ENCODE results near the gene NOVA1. TPM values are rescaled to one million over a fixed set of nuclear protein-coding genes. Genes with fewer than 3 reads are reported as not detected.

Gene NOVA1
- total RNA-seq, 1 experiment from 2014 or later = not detected

DNA sequence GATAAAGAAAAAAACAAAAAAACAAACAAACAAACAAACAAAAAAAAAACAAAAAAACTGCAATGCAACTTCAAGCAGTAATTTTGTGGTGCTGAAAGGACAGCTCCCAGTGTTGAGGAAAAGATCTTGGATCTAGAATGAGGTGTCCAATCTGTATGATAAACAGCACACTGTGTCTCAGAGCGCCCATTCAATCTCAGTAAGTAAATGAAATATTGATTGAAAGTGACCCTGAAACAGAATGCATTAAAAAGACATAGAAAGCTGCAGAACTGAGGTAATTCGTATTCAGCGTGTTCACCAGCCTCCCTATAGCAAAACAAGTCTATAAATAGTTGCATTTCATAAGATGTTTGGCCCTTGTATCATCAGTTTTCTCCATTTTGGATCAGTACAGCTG, 153.0 kb downstream of the NOVA1 start:
- Histone ChIP-seq H3K27me3 (ENCODE audit: insufficient read depth, low read length) (no peaks in the 10 kb centered on the region), H3K4me2 (ENCODE audit: low read length) (no peak overlapping the region), H2AFZ (ENCODE audit: low read depth, low read length, poor library complexity, severe bottlenecking) (no peak overlapping the region), H3K9me3 (ENCODE audit: control insufficient read depth in 1 of 2, insufficient read depth in 1 of 2, low read depth in 1 of 2, low read length in 2 of 2) (peaks cover 7 to 24% of the 10 kb centered on the region in 2 experiments), H3K27ac (ENCODE audit: low read depth, low read length) (no peak overlapping the region), H3K4me1 (ENCODE audit: control insufficient read depth in 1 of 2, insufficient read depth in 2 of 2, low read length in 2 of 2) (no peaks in the 10 kb centered on the region), H3K4me3 (replicated peaks in 1 of 2; ENCODE audit: low read depth in 1 of 2, low read length in 2 of 2) (no peak overlapping the region), H3K9me2 (ENCODE audit: insufficient read depth) (no peaks in the 10 kb centered on the region), H3K79me2 (ENCODE audit: insufficient read depth, low read length) (no peaks in the 10 kb centered on the region), H3K36me3 (ENCODE audit: control insufficient read depth in 1 of 2, insufficient read depth in 2 of 2, low read length in 2 of 2) (no peaks in the 10 kb centered on the region), H3K9ac (ENCODE audit: low read length) (no peak overlapping the region), H4K20me1 (ENCODE audit: insufficient read depth) (no peaks in the 10 kb centered on the region)
- CTCF ChIA-PET = no interaction called here
- intact Hi-C loops (cut with micrococcal nuclease) = no loop called here
- TF ChIP-seq, protein P1, sequence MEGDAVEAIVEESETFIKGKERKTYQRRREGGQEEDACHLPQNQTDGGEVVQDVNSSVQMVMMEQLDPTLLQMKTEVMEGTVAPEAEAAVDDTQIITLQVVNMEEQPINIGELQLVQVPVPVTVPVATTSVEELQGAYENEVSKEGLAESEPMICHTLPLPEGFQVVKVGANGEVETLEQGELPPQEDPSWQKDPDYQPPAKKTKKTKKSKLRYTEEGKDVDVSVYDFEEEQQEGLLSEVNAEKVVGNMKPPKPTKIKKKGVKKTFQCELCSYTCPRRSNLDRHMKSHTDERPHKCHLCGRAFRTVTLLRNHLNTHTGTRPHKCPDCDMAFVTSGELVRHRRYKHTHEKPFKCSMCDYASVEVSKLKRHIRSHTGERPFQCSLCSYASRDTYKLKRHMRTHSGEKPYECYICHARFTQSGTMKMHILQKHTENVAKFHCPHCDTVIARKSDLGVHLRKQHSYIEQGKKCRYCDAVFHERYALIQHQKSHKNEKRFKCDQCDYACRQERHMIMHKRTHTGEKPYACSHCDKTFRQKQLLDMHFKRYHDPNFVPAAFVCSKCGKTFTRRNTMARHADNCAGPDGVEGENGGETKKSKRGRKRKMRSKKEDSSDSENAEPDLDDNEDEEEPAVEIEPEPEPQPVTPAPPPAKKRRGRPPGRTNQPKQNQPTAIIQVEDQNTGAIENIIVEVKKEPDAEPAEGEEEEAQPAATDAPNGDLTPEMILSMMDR (IDR thresholded peaks at IDR 0.05 in 2 of 3, conservative IDR thresholded peaks at IDR 0.05 in 1 of 3; ENCODE audit: borderline replicate concordance in 1 of 3, insufficient read depth in 1 of 3, low read depth in 2 of 3, low read length in 2 of 3) = no peak
- no peak for TF ChIP-seq POLR2A (IDR thresholded peaks at IDR 0.05; ENCODE audit: borderline replicate concordance, extremely low read depth, insufficient read depth, insufficient read length)
- TF ChIP-seq EZH2 (IDR thresholded peaks at IDR 0.05) = no peak
- RAD21 ChIA-PET (ENCODE audit: low non-redundant PET in 1 of 2, low total read pairs in 2 of 2, uncharacterized antibody in 2 of 2, unreplicated experiment in 2 of 2) = no interaction called here
- ATAC-seq (no peak), DNase-seq (ENCODE audit: low read depth, low spot score) (no peak)
- BruUV-seq (replicated peaks) = no TSS peak
- POLR2A ChIA-PET = no interaction called here

DNA sequence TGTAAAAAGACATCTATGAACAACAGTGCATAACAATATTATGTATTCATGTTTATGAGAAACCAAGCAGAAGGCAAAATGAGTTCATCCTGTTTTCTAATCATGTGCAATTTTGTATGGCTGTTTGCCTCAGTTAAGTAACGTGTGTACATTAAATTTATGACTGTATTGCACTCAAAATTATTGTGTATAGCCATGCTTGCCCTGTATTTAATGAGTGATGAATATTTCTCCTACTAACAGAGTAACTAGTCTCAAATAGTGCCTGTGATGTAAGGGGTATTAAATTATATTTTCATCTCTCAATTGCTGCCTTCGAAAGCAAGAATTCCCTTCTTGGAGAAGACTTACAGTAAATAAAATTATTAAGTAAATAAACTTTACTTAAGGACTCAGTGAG, 154.2 kb downstream of the NOVA1 start:
- Histone ChIP-seq H3K4me3 (replicated peaks in 1 of 2; ENCODE audit: low read depth in 1 of 2, low read length in 2 of 2) (no peak overlapping the region), H3K36me3 (ENCODE audit: control insufficient read depth in 1 of 2, insufficient read depth in 2 of 2, low read length in 2 of 2) (no peaks in the 10 kb centered on the region), H3K9me3 (ENCODE audit: control insufficient read depth in 1 of 2, insufficient read depth in 1 of 2, low read depth in 1 of 2, low read length in 2 of 2) (peaks cover 7 to 24% of the 10 kb centered on the region in 2 experiments; a peak in 3 of 4 replicates), H3K4me1 (ENCODE audit: control insufficient read depth in 1 of 2, insufficient read depth in 2 of 2, low read length in 2 of 2) (no peaks in the 10 kb centered on the region), H3K27me3 (ENCODE audit: insufficient read depth, low read length) (no peaks in the 10 kb centered on the region), H4K20me1 (ENCODE audit: insufficient read depth) (no peaks in the 10 kb centered on the region), H2AFZ (ENCODE audit: low read depth, low read length, poor library complexity, severe bottlenecking) (no peak overlapping the region), H3K27ac (ENCODE audit: low read depth, low read length) (no peak overlapping the region), H3K4me2 (ENCODE audit: low read length) (no peak overlapping the region), H3K79me2 (ENCODE audit: insufficient read depth, low read length) (no peaks in the 10 kb centered on the region), H3K9me2 (ENCODE audit: insufficient read depth) (no peaks in the 10 kb centered on the region), H3K9ac (ENCODE audit: low read length) (no peak overlapping the region)
- RAD21 ChIA-PET (ENCODE audit: low non-redundant PET in 1 of 2, low total read pairs in 2 of 2, uncharacterized antibody in 2 of 2, unreplicated experiment in 2 of 2) = no interaction called here
- intact Hi-C loops (cut with micrococcal nuclease) = no loop called here
- CTCF ChIA-PET = no interaction called here
- no peak for ATAC-seq
- DNase-seq (ENCODE audit: low read depth, low spot score) = no peak
- POLR2A ChIA-PET = no interaction called here
- BruUV-seq (replicated peaks) = no TSS peak
- TF ChIP-seq ZNF274 (IDR thresholded peaks at IDR 0.05; ENCODE audit: low read depth, low read length) = no peak
- TF ChIP-seq, protein P1 (IDR thresholded peaks at IDR 0.05 in 2 of 3, conservative IDR thresholded peaks at IDR 0.05 in 1 of 3; ENCODE audit: borderline replicate concordance in 1 of 3, insufficient read depth in 1 of 3, low read depth in 2 of 3, low read length in 2 of 3) = no peak
- no peak for TF ChIP-seq ZFX (IDR thresholded peaks at IDR 0.05)
- TF ChIP-seq, protein P2, sequence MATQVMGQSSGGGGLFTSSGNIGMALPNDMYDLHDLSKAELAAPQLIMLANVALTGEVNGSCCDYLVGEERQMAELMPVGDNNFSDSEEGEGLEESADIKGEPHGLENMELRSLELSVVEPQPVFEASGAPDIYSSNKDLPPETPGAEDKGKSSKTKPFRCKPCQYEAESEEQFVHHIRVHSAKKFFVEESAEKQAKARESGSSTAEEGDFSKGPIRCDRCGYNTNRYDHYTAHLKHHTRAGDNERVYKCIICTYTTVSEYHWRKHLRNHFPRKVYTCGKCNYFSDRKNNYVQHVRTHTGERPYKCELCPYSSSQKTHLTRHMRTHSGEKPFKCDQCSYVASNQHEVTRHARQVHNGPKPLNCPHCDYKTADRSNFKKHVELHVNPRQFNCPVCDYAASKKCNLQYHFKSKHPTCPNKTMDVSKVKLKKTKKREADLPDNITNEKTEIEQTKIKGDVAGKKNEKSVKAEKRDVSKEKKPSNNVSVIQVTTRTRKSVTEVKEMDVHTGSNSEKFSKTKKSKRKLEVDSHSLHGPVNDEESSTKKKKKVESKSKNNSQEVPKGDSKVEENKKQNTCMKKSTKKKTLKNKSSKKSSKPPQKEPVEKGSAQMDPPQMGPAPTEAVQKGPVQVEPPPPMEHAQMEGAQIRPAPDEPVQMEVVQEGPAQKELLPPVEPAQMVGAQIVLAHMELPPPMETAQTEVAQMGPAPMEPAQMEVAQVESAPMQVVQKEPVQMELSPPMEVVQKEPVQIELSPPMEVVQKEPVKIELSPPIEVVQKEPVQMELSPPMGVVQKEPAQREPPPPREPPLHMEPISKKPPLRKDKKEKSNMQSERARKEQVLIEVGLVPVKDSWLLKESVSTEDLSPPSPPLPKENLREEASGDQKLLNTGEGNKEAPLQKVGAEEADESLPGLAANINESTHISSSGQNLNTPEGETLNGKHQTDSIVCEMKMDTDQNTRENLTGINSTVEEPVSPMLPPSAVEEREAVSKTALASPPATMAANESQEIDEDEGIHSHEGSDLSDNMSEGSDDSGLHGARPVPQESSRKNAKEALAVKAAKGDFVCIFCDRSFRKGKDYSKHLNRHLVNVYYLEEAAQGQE (IDR thresholded peaks at IDR 0.05; ENCODE audit: low read depth) = no peak
- no peak for TF ChIP-seq CEBPB (IDR thresholded peaks at IDR 0.05; ENCODE audit: low read depth)
- TF ChIP-seq, protein P3, sequence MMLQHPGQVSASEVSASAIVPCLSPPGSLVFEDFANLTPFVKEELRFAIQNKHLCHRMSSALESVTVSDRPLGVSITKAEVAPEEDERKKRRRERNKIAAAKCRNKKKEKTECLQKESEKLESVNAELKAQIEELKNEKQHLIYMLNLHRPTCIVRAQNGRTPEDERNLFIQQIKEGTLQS (IDR thresholded peaks at IDR 0.05) = no peak
- TF ChIP-seq POLR2A (IDR thresholded peaks at IDR 0.05; ENCODE audit: borderline replicate concordance, extremely low read depth, insufficient read depth, insufficient read length) = no peak
- TF ChIP-seq JUND (IDR thresholded peaks at IDR 0.05) = no peak
- no peak for TF ChIP-seq SRF (IDR thresholded peaks at IDR 0.05; ENCODE audit: low read depth)
- TF ChIP-seq SIN3A (IDR thresholded peaks at IDR 0.05; ENCODE audit: low read depth) = no peak
- no peak for TF ChIP-seq EGR1 (IDR thresholded peaks at IDR 0.05; ENCODE audit: low read depth)
- TF ChIP-seq YY1 (IDR thresholded peaks at IDR 0.05; ENCODE audit: extremely low read depth, insufficient replicate concordance, low read depth, low read length) = no peak

All from HCT116 (cell line).